KBM-7 (cell line): ENCODE data around the gene TEKT2.

Experiments
- DNase-seq: peaks from one replicate; pipeline ENCODE4 v3.0.0-alpha.2; 2015
- in situ Hi-C: fragments of 300-500 bp; cut with MboI; formaldehyde crosslinking; loops from 2 replicates; pipeline ENCODE4 v1.14.3; 2020; ENCODE audit warnings: low sequenced_read_pairs, low pct_unique_long_range_greater_than_20kb, mixed read lengths

TEKT2 gene

GRCh38 chr1:36085686-36086526, 2.0 kb downstream of the TEKT2 start:
- DNase-seq, result no peak
- in situ Hi-C loops, result no loop called here

- in situ Hi-C loops, result no loop called here
- DNase-seq, result no peak
These were observed 2.8 kb downstream of the TEKT2 start for GRCh38 chr1:36086529-36087232.

GRCh38 chr1:36087233-36088123, 3.6 kb downstream of the TEKT2 start:
- in situ Hi-C loops, result no loop called here
- no peak for DNase-seq

GRCh38 chr1:36088265-36088576, 4.3 kb downstream of the TEKT2 start:
- no peak for DNase-seq
- in situ Hi-C loops, result no loop called here

- peak; percentile 91 for DNase-seq
- in situ Hi-C loops, result no loop called here
These were observed 4.9 kb downstream of the TEKT2 start, which contains the start of gene ADPRS for GRCh38 chr1:36088577-36089392. Gene ADPRS (plus strand): TSS chr1:36088892. CDS start chr1:36088905, 13 bp downstream.

GRCh38 chr1:36089393-36090121, 5.7 kb downstream of the TEKT2 start:
- DNase-seq, result peak; percentile 53
- in situ Hi-C loops, result no loop called here

- in situ Hi-C loops, result no loop called here
These were observed 7.2 kb downstream of the TEKT2 start for GRCh38 chr1:36091141-36091540.

GRCh38 chr1:36091698-36092097, 7.8 kb downstream of the TEKT2 start:
- no peak for DNase-seq
- in situ Hi-C loops, result no loop called here

More at GRCh38 chr1:36091141-36091540, 7.2 kb downstream of the TEKT2 start:
- no peak for DNase-seq

GRCh38 chr1:36092166-36092797, 8.4 kb downstream of the TEKT2 start:
- no peak for DNase-seq
- in situ Hi-C loops, result no loop called here

GRCh38 chr1:36092798-36093185, 8.9 kb downstream of the TEKT2 start:
- in situ Hi-C loops, result no loop called here
- no peak for DNase-seq

GRCh38 chr1:36093226-36093625, 9.3 kb downstream of the TEKT2 start:
- DNase-seq, result no peak
- in situ Hi-C loops, result no loop called here

- in situ Hi-C loops, result no loop called here
- DNase-seq, result no peak
These were observed 10.0 kb downstream of the TEKT2 start for GRCh38 chr1:36093929-36094328.

- in situ Hi-C loops, result no loop called here
These were observed 10.7 kb downstream of the TEKT2 start for GRCh38 chr1:36094621-36095061.

GRCh38 chr1:36095760-36096405, 12.0 kb downstream of the TEKT2 start:
- in situ Hi-C loops, result no loop called here
- DNase-seq, result peak; percentile 55

More at GRCh38 chr1:36094621-36095061, 10.7 kb downstream of the TEKT2 start:
- DNase-seq, result no peak

- no peak for DNase-seq
- in situ Hi-C loops, result no loop called here
These were observed 12.9 kb downstream of the TEKT2 start for GRCh38 chr1:36096500-36097432.
